HG03135 (cell line): Measurements from ENCODE around the gene ITPR1.
A peak's percentile ranks its signal among the peaks of the same experiment; 100 is the strongest.

Source experiments
- ATAC-seq: cut with Tn5 transposase; IDR thresholded peaks from one replicate; pipeline ENCODE4 v1.9.1; 2021; ENCODE audit warnings: mild to moderate bottlenecking, moderate library complexity; ENCODE audit not compliant: unreplicated experiment

ITPR1 gene

DNA sequence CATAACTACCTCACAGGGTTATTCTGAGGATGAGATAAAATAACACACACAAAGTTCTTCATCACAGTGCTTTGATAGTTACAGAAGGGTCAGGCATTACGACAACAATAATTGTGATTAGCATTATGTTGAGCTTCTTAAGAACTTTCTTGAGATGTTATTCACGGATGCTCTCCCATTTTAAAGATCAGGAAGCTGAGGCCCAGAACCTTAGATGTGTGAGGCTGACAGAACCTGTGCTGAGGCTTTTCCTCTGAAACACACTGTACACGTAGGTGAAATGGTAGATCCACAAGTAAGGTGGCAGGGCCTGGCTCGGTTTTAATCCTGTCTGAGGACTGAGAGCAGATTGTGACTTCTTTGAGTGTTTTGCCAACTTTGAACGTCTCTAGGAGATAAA, 274.9 kb downstream of the ITPR1 start:
- no peak for ATAC-seq

DNA sequence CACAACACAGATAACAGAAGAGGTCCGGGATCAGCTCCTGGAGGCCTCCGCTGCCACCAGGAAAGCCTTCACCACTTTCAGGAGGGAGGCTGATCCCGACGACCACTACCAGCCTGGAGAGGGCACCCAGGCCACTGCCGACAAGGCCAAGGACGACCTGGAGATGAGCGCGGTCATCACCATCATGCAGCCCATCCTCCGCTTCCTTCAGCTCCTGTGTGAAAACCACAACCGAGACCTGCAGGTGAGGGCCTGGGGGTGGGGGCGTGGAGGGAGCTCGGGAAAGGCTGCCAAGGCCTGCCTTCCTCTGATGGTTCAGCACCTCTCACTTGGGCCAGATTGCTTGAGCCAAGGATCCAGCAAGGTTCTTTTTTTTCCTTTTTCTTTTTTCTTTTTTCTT, 275.4 kb downstream of the ITPR1 start:
- ATAC-seq: no peak

GRCh38 chr3:4770561-4770960, 277.4 kb downstream of the ITPR1 start:
- no peak for ATAC-seq

DNA sequence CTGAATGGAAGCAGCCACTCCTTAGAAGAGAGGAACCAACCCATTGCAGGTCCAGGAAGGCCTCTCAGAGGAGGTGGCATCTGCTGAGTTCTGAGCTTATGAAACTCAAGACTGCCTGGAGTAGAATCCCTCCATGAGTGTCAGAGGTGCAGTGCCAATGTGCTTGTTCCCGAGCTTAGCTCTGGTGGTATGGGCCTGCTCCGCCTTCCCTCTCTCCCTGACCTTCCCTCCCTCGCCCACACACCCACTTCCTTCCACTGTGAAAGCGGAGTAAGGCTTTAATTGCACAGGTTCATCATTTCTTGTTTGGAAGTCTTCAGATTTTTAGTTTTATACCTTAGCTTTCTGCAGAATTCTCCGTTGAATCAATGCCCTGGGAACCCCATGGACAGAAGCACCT, 278.1 kb downstream of the ITPR1 start:
- no peak for ATAC-seq

- ATAC-seq: no peak
Observed at GRCh38 chr3:4772171-4772804, 279.1 kb downstream of the ITPR1 start.

DNA sequence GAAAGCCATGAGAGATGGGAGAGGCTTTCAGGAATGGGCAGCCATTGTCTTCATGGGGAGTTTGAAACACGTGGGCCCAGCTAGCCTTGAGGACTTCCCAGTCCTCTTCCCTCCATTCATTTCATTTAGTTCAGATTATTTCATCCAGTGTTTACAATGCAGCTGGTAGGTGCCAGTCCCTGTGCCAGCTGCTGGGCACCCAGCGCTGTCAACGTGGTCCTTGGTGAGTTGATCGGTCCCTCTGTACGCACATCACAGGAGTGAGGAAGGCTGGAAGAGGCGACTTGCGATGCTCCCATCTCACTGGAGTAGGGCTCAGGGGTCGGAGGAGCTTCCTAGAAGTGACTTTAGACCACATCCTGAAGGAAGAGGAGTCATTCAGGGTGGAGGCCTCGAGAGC, 279.7 kb downstream of the ITPR1 start:
- no peak for ATAC-seq

- ATAC-seq: no peak
Observed at GRCh38 chr3:4773583-4773982, 280.4 kb downstream of the ITPR1 start.

- no peak for ATAC-seq
Observed at GRCh38 chr3:4774531-4774930, 281.4 kb downstream of the ITPR1 start.

- ATAC-seq: peak; percentile 47
Observed at GRCh38 chr3:4776399-4776979, 283.3 kb downstream of the ITPR1 start.

- peak; percentile 85 for ATAC-seq
Observed at GRCh38 chr3:4776980-4777581, 283.9 kb downstream of the ITPR1 start.

- no peak for ATAC-seq
Observed at GRCh38 chr3:4778119-4778518, 285.0 kb downstream of the ITPR1 start.

GRCh38 chr3:4778740-4779139, 285.6 kb downstream of the ITPR1 start:
- ATAC-seq: no peak

- no peak for ATAC-seq
Observed at GRCh38 chr3:4780545-4780957, 287.4 kb downstream of the ITPR1 start.

DNA sequence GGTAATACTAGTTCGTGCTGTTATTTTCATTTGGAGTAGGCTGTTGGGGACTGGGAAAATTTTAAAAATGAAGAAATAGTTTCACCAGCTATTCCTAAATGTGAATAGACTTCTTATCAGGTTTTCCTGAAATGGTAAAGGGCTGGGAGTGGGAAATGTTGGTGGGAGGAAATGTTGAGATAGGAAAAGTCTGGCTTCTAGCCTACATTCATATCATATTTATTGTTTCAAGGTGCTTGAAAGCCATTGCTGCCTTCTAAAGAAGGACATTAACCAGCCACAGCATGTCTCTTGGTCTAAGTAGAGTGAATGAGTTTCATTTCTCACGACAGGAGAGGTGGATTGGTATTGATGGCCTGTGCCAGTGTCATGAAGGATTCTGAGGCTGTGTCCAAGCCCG, 288.9 kb downstream of the ITPR1 start:
- no peak for ATAC-seq

- ATAC-seq: no peak
Observed at GRCh38 chr3:4785551-4785950, 292.4 kb downstream of the ITPR1 start.

GRCh38 chr3:4786431-4786830, 293.3 kb downstream of the ITPR1 start:
- ATAC-seq: no peak

DNA sequence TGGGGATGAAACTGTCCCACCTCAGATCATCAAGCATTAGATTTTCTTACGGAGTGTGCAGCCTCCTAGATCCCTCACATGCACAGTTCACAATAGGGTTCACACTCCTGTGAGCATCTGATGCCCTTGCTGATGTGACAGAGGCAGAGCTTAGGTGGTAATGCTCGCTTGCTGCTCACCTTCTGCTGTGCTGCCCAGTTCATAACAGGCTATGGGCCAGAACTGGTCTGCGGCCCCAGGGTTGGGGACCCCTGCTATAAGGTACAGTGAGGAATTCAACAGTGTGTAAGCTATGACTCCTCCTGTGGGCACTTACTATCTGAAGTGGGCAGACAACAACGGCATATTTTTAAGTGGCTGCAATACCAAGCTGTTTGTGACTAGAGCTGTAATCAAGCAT, 298.2 kb downstream of the ITPR1 start:
- ATAC-seq: no peak

DNA sequence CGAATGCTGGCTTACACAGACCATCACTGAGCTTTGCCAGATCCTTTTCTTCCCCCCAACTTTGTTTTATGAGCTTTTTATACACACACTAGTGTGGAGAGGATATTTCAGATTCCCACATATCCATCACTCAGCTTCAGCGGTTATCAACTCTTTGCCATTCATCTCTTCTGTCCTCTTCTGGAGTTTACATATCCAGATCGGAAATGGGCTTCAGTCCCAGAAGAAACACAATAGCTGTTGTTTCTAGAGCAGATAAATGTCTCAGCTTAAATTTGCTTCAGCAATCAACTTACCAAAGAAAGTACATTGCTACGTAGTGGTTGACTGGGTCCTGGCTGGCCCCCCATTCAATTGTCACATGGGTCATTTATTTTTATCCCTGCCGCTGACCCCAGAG, 300.2 kb downstream of the ITPR1 start:
- ATAC-seq: no peak

DNA sequence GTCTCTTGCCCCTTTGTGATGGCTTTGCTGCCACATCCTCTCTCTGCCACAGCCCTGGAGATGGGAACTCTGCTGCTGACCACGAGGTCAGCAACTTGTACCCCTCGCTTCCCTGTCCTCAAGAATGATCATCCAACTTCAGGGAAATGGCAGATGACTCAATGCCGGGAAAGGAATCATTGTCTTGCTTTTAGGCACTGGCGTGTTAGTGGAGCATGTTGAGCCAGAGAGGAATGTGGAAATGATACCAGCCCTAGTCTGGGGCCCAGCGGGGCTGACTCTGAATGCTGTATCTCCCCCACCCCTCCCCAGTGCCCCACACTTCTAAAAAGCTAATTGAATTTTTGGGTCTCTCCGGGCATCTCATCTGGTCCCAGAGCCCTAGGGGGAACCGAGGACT, 301.2 kb downstream of the ITPR1 start:
- no peak for ATAC-seq

GRCh38 chr3:4794798-4795197, 301.6 kb downstream of the ITPR1 start:
- ATAC-seq: no peak

GRCh38 chr3:4795905-4796304, 302.8 kb downstream of the ITPR1 start:
- no peak for ATAC-seq

DNA sequence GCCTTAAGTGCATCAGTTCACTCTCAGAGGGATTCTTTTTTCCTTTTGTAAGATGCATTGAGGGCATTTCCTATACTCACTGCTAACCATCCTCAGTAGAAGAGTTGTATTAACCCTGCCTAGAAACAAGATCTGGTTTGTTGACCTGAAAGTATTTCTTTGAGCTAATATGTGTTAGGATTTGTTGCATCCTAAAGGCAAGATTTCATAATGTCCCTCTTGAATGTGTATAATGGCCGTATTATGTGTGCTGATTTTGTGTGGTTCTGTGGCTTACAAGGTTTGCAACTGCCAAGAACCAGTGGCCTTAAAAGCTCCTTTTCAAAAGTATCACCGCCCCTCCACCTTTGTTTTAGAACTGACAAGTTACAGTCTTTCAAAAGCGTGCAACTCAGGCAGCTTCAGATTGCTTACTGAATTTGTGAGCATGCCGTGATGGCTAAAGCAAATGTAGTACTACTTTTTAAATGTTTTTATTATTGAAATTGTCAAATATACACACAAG, 304.1 kb downstream of the ITPR1 start:
- no peak for ATAC-seq
